Effector CD4-positive, alpha-beta T cell (primary cell): Measurements from ENCODE around the gene KLF14. TPM values are rescaled to one million over a fixed set of nuclear protein-coding genes. Genes with fewer than 3 reads are reported as not detected.
"Not testable (repeated sequence)": the region's sequence is repeated elsewhere in the genome, so short reads cannot be mapped to it uniquely, and the experiment has no call there.

Experiments
- DNase-seq: peaks from one replicate; pipeline ENCODE4 v3.0.0-alpha.2; 2020
- total RNA-seq: gene quantifications from one replicate; lab custom pipeline; 2026; lab: John Stamatoyannopoulos, UW

Gene KLF14
- total RNA-seq: not detected

DNA sequence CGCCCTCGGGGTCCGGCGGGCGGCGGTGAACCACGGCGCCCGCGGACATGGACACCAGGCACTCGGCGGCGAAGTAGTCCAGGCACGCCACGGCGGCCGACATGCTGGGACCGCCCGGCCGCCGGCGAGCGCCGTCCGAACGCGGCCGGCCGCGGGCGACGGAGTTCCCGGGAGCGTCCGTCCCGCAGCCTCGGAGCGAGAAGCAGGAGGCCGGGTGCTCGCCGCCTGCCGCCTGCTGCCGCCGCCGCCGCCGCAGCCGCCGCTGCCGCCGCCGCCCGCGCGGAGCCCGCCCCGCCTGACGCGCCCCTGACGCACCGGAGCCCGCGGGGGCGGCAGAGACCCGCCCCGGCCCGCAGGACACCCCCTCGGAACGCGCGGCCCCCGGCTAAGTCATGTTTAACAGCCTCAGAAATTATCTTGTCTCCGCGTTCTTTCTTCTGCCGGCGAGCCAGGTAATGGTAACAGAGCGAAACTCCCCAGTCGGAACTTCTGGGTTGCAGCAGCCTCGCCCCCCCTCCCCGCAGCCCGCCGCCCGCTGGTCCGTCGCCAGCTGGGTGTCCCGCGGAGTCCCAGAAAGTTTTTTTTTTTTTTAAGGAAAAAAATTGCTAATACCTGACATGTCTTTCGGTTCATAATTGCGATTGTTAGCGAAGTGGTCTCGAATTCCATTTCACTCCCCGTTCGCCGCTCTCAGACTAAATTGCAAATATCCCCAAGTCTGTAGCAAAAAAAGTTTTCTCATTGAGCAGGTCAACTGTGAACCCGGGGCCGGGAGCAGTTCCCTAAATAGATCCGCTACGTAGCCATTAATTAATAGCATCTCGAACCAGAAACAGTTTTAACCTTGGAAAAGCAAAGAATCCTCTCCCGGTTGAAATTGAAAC lies at the start of gene KLF14:
TSS of gene KLF14 (minus strand) at position 277 of the 884 bp plus-strand sequence. CDS start at position 103, 174 bp downstream.
- no peak for DNase-seq

- DNase-seq: no peak
These were observed 47.3 kb upstream of the KLF14 start for GRCh38 chr7:130781346-130781745.

GRCh38 chr7:130777426-130777825 lies 43.4 kb upstream of the KLF14 start:
- no peak for DNase-seq

- not testable (repeated sequence) for DNase-seq
These were observed 38.4 kb upstream of the KLF14 start for GRCh38 chr7:130772456-130772855.

- no peak for DNase-seq
These were observed 34.8 kb upstream of the KLF14 start for GRCh38 chr7:130768854-130769253.

DNA sequence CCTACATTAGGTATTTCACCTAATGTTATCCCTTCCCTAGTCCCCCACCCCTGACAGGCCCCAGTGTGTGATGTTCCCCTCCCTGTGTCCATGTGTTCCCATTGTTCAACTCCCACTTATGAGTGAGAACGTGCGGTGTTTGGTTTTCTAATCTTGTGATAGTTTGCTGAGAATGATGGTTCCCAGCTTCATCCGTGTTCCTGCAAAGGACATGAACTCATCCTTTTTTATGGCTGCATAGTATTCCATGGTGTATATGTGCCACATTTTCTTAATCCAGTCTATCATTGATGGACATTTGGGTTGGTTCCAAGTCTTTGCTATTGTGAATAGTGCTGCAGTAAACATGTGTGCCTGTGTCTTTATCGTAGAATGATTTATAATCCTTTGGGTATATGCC lies 30.6 kb upstream of the KLF14 start:
- not testable (repeated sequence) for DNase-seq

- DNase-seq: no peak
These were observed 24.5 kb upstream of the KLF14 start for GRCh38 chr7:130758429-130759056.

GRCh38 chr7:130756316-130756715 lies 22.3 kb upstream of the KLF14 start:
- no peak for DNase-seq

DNA sequence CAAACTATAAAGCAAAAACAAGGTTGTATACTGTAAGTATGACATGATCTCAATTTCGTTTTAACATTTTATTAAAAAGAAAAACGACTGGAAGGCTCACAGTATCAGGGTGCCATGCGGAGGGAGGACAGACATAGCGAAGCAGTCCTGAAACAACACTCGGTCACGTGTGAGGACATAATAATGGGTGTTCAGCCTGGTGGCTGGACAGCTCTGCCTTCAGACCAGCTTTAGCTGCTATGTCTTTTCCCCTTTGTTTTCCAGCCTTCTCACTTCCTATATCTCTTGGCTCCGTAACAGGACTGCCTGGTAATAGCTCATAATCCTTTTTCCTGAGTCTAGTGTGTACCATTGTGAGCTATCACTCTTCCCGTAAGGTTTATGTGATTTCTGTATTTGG lies 18.4 kb upstream of the KLF14 start:
- no peak for DNase-seq

DNA sequence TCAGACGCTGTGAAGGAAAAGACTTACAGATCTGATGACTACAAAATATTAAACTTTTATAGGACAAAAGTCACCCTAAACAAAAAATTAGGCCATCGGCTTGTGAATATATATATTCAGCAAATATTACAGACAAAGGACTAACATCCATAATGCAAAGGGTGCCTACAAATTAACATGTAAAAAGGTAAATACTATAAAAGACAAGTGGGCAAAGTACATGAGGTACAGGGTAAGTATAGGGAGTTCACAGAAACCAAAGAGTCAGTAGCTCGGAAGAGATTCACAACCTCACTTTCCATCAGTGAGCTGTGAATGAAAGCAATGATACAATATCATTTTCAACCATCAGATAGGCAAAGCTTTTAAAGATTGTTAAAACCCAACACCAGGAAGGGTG lies 16.7 kb upstream of the KLF14 start:
- no peak for DNase-seq

GRCh38 chr7:130748531-130749389 lies 14.8 kb upstream of the KLF14 start:
- DNase-seq: no peak

GRCh38 chr7:130741331-130741995 lies 7.5 kb upstream of the KLF14 start:
- no peak for DNase-seq

DNA sequence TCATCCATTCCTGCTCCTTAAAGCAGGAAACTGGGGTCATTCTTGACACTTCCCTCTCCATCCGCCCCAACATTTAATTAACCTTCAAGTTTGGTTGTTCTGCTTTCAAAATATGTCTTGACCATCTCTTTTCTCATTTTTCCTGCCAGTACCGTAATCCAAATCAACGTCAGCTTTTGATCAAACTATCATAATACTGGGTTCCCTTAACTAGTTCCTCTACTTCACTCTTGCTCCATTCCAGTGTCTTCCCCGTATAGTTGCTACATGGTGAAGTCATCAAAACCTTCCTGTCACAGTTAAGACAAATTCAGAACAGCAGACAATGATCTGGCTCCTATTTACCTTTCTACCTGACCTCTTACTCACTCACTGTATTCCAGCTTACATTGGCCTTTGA lies 6.6 kb upstream of the KLF14 start:
- DNase-seq: no peak

DNA sequence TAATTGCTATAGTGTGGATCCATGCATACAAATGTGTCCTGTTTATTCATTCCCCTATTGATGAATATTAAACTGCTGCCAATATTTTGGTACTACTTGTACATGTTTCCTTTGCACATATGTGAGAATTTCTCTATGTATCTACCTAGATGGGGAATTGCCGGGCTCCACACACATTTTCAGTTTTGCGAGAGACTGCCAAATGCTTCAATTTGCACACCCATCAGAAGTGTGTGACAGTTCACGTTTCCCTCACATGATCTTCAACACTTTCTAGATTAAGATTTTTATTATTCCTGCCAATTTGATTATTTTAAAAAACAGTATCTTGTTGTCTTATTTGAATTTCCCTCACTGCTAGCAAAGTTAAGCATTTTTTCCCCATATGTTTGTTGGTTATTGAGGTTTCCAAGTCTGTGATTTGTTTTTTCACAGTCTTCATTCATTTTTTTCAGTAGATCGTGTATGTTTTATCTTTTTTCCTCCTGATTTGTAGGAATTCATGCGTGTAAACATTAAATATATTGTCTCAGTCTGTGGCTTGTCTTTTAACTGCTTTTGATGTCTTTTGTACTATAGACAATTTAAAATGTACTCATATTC lies 2.4 kb upstream of the KLF14 start:
- DNase-seq: no peak

GRCh38 chr7:130734815-130735716 lies 1.1 kb upstream of the KLF14 start:
- DNase-seq: no peak

- DNase-seq: no peak
These were observed 752 bp downstream of the KLF14 start for GRCh38 chr7:130732980-130733930.

DNA sequence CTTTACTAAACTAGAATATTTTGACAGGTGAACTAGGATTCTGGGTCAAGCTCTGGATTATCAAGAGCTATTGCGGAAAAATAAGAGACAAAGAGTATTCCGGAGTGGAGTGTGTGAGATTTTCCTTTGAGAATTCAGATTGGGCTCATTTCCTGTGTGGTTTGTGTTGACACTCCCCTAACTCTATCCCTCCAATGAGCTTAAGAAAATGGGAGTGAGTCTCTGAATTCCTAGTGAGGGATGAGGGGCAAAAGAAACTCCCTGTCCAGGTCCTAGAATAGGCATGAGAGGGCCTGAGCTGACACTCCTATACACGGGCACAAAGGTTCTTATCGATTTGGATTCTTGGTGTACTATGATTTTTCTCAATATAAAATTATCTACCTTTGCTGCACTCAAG lies 10.2 kb downstream of the KLF14 start:
- no peak for DNase-seq

DNA sequence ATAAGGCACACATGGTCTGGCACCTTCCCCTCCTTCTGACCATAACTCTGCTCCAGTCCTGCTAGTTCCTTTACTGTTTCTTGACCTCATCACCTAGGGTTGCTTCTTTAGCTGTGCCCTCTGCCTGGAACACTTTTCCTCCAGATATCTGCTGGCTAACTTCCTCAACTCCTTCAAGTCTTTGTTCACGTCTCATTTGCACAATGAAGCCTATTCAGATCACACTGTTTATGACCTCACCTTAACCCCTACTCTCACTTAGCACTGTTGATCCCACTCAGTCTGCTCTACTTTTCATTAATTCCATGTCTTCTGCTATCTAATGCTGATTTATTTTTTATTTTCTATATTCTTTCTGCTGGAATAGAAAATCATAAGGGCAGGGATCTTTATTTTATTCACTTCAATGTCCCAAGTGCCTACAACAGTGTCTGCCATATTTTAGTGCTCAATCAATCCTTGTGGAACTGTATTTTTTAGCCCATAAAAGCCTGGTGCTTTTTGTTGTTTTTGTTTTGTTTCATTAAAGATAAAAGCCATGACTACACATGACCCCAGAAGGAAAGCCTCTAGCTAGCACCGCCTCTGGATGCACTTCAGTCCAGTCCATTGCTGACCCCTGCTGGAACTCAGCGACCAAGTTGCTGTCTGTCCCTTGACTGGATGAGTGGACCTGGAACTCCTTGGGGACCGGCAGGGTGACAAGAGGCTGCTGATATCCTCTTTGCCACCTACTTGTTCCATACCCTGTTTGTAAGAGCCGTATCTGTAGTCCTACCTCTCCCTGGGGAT lies 12.3 kb downstream of the KLF14 start:
- no peak for DNase-seq

- no peak for DNase-seq
These were observed 14.5 kb downstream of the KLF14 start for GRCh38 chr7:130719541-130719940.
